ENCODE data around the gene KRTAP10-12.
"Not testable (repeated sequence)": the region's sequence is repeated elsewhere in the genome, so short reads cannot be mapped to it uniquely, and the experiment has no call there.

Gene KRTAP10-12

DNA sequence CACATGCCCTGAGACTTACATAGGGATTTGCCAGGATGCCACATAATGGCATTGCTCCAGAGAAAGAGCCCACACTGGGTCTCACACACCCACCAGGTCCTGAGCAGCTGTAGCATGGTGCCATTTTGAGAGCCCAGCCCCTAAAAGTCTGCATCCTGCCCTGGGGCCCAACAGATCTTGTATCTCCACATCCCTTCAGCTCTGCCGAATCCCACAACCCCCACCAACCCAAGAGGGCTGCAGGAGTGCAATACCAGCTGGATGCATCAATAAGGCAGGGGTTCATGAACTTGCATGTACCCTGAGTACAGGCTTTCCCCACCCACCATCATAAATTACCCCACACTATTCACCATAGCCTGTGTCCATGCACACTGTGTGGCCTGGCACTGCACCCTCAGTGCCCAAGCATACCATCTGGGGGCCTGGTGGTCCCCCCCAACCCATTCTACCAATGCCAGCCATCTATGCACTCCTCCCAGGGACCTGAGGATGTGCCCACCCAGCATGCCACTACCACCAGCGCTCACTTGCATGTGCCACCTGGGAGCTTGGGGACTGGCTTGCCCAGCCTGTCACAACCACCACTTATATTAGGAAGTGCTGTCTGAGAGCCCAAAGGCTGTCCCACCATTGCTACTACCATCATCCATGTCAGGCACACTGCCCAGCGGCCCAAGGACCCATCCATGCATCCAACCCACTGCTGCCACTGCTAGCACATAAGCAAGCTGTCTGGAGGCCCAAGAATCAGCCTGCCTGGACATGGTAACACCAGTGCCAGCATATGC lies 26.1 kb upstream of the KRTAP10-12 start:
- FAIRE-seq, result no peak

- FAIRE-seq, result no peak
These were observed 25.1 kb upstream of the KRTAP10-12 start for GRCh38 chr21:44671911-44672310.

DNA sequence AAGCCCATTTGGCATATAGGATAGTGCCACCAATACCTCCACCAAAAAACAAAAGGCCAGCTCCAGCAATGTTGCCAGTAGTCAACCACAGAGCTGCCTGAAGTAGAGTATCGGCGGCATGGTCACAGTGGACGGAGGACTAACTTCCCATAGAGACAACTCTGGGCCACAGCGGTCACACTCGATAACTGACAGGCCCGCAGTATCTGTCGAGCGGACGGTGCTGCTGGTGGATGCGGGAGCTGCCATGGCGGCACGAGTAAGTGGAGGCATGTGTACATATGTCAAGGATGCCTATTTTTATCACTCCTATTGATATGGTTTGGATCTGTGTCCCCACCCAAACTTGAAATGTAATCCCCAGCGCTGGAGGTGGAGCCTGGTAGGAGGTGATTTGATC lies 19.1 kb upstream of the KRTAP10-12 start:
- no peak for FAIRE-seq

GRCh38 chr21:44681152-44681551 lies 15.8 kb upstream of the KRTAP10-12 start:
- FAIRE-seq, result no peak

- FAIRE-seq, result no peak
These were observed 15.0 kb upstream of the KRTAP10-12 start, which contains the start of gene KRTAP12-1 for GRCh38 chr21:44681861-44682579. Gene KRTAP12-1 (minus strand): TSS chr21:44682163. CDS start chr21:44682123, 40 bp downstream.

GRCh38 chr21:44682580-44683151 lies 14.3 kb upstream of the KRTAP10-12 start:
- no peak for FAIRE-seq

GRCh38 chr21:44684077-44684476 lies 12.9 kb upstream of the KRTAP10-12 start:
- no peak for FAIRE-seq

- FAIRE-seq, result no peak
These were observed 12.5 kb upstream of the KRTAP10-12 start for GRCh38 chr21:44684483-44684882.

GRCh38 chr21:44685050-44685449 lies 11.9 kb upstream of the KRTAP10-12 start:
- not testable (repeated sequence) for FAIRE-seq

- no peak for FAIRE-seq
These were observed 10.8 kb upstream of the KRTAP10-12 start for GRCh38 chr21:44686000-44686781.

DNA sequence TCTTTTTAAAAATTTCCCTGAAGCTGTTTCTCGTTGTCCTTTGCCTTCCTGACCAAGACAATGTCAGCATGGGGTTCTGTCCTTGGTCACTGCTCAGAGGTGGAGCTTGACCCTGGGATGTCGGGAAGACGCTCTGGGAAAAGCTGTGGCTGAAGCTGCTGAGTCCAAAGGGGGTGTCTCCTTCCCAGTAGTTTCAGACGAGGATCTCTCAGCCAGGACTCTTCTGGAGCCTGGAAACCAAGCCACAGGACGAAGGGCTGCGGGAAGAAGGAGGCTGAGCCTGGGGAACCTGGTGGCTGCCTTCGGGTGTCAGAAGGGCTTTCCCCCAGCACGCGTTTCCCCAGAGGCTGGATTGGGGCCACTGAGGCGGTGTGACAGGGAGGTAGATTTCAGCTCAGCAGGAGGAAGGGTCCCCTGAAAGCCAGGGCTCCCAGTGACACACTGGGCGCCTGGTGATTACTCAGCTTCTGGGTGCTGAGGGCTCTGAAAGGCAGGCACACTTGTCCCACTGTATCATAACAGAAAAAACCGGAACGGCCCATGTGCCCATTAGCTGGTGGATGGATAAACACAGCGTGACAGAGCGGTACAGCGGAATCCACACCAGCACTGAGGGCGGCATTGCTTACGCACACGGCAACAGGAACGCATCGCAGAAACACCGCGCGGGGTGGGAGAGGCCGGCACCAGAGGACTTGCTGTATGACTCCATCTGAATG lies 10.0 kb upstream of the KRTAP10-12 start:
- FAIRE-seq, result no peak

GRCh38 chr21:44687671-44688070 lies 9.3 kb upstream of the KRTAP10-12 start:
- FAIRE-seq, result no peak

DNA sequence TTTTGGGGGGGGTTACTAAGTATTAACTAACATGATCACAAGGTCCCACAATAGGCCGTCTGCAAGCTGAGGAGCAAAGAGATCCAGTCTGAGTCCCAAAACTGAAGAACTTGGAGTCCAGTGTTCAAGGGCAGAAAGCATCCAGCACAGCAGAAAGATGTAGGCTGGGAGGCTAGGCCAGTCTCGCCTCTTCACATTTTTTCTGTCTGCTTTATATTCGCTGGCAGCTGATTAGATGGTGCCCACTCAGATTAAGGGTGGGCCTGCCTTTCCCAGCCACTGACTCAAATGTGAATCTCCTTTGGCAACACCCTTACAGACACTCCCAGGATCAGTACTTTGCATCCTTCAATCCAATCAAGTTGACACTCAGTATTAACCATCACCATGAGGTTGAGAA lies 7.2 kb upstream of the KRTAP10-12 start:
- FAIRE-seq, result not testable (repeated sequence)

DNA sequence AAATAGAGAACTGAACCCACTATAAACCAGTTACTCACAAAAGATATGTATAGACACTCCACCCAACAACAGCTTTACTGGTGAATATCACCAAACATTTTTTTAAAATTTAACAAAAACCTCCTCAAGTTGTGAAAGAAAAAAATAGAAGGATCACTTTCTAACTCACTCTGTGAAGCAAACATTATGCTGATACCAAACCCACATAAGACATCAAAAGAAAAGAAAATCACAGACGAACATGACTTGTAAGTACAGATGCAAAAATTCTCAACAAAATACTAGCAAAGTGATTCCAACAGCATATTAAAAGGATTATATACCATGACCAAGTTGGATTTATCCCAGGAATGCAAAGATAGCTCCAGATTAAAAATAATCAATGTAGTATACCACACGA lies 5.3 kb upstream of the KRTAP10-12 start:
- FAIRE-seq, result no peak

DNA sequence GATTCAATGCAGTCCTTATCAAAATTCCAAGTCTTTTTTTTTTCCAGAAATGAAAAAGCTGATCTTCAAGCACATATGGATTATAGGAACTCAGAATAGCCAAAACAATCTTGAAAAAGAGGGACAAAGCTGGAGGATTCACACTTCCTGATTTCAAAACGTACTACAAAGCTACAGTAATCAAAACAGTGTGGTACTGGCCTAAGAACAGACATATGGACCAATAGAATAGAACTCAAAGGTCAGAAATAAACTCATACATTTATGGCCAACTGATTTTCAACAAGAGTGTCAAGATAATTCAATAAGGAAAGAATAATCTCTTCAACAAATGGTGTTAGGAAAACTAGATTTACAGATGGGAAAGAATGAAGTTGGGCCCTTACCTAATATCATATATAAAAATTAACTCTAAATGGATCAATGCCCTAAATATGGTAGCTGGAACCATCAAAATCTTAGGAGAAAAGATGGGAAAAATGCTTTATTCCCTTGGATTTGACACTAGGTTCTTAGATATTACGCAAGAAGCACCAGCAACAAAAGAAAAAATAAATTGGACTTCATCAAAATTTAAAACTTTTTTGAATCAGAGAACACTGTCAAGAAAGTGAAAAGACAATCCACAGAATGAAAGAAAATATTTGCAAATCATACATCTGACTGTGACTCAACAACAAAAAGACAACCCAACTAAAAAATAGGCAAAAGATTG lies 4.0 kb upstream of the KRTAP10-12 start:
- FAIRE-seq, result no peak

DNA sequence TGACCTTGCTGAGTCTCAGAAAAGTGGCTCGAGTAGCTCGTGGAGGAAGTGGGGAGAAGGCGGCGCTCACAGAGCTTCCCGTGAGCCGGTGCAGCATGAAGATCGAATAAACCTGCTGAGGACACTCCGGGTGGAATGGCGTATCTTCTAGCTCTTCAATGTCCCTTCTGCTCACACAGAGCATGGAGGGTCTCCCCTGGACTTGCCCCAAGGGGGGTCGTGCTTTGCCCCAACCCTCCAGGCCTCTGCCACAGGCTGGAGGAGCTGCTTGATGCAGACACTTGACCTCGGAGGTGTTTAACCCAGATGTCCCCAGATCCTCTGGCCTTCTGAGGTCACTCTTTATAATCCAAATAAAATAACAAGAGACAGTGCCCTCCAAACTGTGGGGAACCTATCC lies 2.2 kb upstream of the KRTAP10-12 start:
- FAIRE-seq, result no peak

DNA sequence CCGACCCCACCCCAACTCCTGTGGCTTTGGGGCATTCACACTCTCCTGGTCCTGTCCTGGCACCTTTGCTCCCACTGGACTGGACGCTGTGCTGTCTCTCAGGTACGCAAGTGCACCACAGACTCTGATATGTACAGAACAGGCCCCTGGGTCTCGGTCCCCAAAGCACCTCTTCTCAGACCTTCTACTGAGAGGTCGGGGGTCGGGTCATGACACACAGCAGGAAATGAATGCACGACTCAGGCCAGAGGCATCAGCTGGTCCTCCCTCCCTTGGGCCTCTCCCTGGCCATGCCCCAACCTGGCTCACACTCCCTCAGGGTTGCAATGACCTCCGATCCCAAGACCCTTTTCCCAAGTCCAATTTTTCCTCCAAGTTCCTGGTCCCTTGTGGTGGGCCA lies 1.8 kb upstream of the KRTAP10-12 start:
- no peak for FAIRE-seq

GRCh38 chr21:44695641-44696040 lies 1.3 kb upstream of the KRTAP10-12 start:
- FAIRE-seq, result no peak

DNA sequence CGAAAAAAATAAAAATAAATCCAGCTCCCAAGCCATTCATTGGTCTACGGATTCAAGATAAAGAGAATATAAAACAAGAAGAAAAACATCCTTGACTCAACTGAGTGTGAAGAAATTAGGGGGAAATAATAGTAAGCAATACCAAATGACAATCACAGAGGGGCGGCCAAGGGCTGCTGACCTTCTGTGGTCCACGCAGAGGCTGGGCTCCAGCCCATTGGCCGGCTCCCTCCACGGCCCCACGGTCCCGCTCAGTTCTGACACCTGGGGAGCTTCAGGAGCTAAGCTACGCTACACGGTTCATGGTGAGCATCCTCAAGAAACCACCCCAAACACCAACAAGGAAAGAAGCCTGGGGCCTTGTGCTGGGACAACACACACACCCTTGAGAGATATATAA lies 400 bp upstream of the KRTAP10-12 start:
- no peak for FAIRE-seq

DNA sequence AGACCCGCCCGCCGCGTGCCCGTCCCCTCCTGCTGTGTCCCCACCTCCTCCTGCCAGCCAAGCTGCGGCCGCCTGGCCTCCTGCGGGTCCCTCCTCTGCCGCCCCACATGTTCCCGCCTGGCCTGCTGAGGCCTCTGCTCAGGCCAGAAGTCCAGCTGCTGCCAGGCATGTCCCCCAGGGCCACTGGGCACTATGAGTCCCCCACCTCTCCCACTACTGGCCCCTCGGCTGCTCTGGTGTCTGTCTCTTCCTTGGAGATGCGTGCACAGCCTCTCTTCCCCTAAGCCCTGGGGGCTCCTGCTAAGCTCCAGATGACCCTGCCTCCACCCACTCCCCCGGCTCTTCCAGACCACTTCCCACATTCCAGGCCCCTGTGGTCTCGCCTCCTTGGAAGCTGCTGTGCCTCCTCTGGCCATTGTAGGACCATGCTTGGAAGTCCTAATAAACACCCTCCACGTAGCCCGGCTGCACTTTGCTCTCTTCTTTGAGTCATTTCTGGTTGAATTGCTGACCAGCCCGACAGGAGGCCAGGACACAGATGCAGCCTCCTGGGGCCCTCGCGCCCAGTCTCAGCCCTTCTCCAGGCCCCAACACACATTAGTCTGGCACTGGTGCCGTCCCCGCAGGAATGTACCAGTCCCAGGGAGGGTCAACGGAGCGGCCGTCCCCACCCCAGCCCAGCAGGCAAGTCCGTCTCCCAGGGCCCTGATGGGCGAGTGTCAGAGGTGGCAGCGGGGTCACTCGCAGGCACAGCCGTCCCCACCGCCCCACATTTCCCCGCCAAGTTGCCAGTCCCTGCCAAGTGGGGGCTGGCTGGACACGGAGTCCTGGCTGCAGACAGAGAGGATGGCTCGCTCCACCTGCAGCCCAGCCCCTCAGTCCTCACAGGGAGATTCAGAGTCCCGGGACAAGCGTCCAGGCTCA lies 1.1 kb downstream of the KRTAP10-12 start:
- no peak for FAIRE-seq
